Upper lobe of left lung (tissue), 6 donors: Measurements from ENCODE around the gene FAM120B. TPM values are rescaled to one million over a fixed set of nuclear protein-coding genes. Genes with fewer than 3 reads are reported as not detected.

Experiments
- ATAC-seq, 2 donors: fragments of 200-7000 bp; cut with Tn5 transposase; one replicate each; pipeline ENCODE4 v1.9.1; 2022; ENCODE audit warnings: mild to moderate bottlenecking in 2 of 2, moderate library complexity in 2 of 2; ENCODE audit not compliant: low FRiP score in 2 of 2
- DNase-seq, 2 donors: peaks; one replicate each; pipeline ENCODE4 v3.0.0-alpha.2; 2019 to 2020
- H3K27ac ChIP-seq, 4 donors: fragments of 200-600 bp; sonication (generic); one replicate each; pipeline ENCODE4 v1.5.1; 2016 to 2019
- H3K27me3 ChIP-seq, 4 donors: fragments of 200-600 bp; sonication (generic); one replicate each; pipeline ENCODE4 v1.5.1; 2017 to 2019
- H3K36me3 ChIP-seq, 4 donors: fragments of 200-600 bp; sonication (generic); one replicate each; pipeline ENCODE4 v1.5.1; 2016 to 2019
- H3K4me1 ChIP-seq, 4 donors: fragments of 200-600 bp; sonication (generic); one replicate each; pipeline ENCODE4 v1.5.1; 2018 to 2019
- H3K4me3 ChIP-seq, 4 donors: fragments of 200-600 bp; sonication (generic); one replicate each; pipeline ENCODE4 v1.5.1; 2017 to 2019; ENCODE audit warnings: mild to moderate bottlenecking in 2 of 4, moderate library complexity in 1 of 4
- H3K9me3 ChIP-seq, 4 donors: fragments of 200-600 bp; sonication (generic); one replicate each; pipeline ENCODE4 v1.5.1; 2018 to 2019
- EP300 ChIP-seq, 4 donors: sonication (generic); formaldehyde crosslinking; IDR thresholded peaks; one replicate each; pipeline ENCODE4 v1.5.1; 2017; ENCODE audit warnings: antibody characterized with exemption in 4 of 4, control low read depth in 2 of 4
- POLR2A ChIP-seq, 4 donors: fragments of 450-650 bp; IDR thresholded peaks; one replicate each; pipeline ENCODE4 v1.5.1; 2016 to 2017; ENCODE audit warnings: antibody characterized with exemption in 4 of 4, mild to moderate bottlenecking in 2 of 4
- POLR2AphosphoS5 ChIP-seq, 2 donors: sonication (generic); formaldehyde crosslinking; IDR thresholded peaks; one replicate each; pipeline ENCODE4 v1.5.1; 2017; ENCODE audit warnings: antibody characterized with exemption in 2 of 2
- WGBS, 2 donors: methylation state at CpG; one replicate each; pipeline ENCODE4 v1.1.5; 2017 to 2018; 5-methylcytosine and 5-hydroxymethylcytosine counted together
- total RNA-seq, 6 donors: library from RNA; depleted of rRNA in 4 of 6; stranded (reverse); fragments of >200 nt in 4 of 6; gene quantifications; one replicate each; pipeline versions ENCODE4 v1.1.0 to v1.2.1, GENCODE V29; 2016 to 2021
- TF ChIP-seq, protein P1 (sequence below), 6 experiments: fragments of 450-650 bp in 4 of 6; fragments of 200-600 bp in 2 of 6; sonication (generic) in 2 of 6; IDR thresholded peaks; one replicate each; pipeline ENCODE4 v1.5.1; 2016 to 2019; ENCODE audit warnings: antibody characterized with exemption in 6 of 6
- donor health status: DM: no; HTN: no; CAD: no; lungs with moderate emphysema.
- donor health status: DM: no; HTN: yes; CAD: no; lungs with severe emphysema.

Gene FAM120B
- total RNA-seq, 6 donors from 2014 or later, result 20.1 to 51.3 (median 28.3) TPM

DNA sequence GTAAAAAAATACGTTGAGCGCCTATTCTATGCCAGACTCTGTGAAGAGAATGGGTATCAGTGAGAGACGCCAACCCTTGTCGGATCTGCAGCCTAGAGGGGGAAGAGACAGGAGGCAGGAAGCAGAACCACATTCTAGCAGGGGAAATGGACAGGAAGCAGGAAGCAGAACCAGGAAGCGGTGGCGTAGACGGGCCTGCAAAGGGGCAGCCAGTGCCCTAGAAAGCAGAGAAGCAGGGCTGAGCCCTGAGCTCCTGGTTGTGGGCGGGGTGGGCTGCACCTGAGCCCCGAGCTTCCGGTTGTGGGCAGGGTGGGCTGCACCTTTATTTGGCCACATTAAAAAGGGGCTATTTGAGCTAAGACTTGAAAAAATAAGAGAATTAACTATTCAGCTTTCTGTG, 71.9 kb downstream of the FAM120B start:
- Histone ChIP-seq H3K27ac (no peak overlapping the region), H3K4me3 (no peak overlapping the region), H3K4me1 (peaks cover 6 to 10% (median 9%) of the 10 kb centered on the region in 4 donors), H3K9me3 (no peaks in the 10 kb centered on the region), H3K27me3 (no peaks in the 10 kb centered on the region), H3K36me3 (peaks cover 0 to 18% (median 2%) of the 10 kb centered on the region in 4 donors)
- no peak for DNase-seq
- ATAC-seq, result no peak
- WGBS, 2 donors, result 50 to 71% methylated on average over 10 of the region's 10 CpGs
- peak in 1 of 2 donors; percentile 34 for TF ChIP-seq POLR2AphosphoS5 (IDR thresholded peaks at IDR 0.05)
- no peak for TF ChIP-seq POLR2A (IDR thresholded peaks at IDR 0.05)

DNA sequence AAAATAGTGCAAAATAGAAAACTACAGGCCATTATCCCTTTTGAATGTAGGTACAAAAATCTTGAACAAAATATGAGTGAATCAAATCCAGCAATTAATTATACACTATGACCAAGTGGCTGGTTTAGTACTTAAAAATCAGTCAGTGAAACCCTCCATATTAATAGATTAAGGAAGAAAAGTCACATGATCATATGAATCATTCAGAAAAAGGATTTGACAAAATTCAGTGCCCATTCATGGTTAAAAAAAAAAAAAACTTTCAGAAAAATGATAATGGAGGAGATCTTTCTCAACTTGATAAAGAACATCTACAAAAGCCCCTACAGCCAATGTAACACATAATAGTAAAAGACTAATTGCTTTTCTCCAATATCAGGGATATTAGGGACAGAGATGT, 75.0 kb downstream of the FAM120B start:
- H3K9me3 ChIP-seq, result no peaks in the 10 kb centered on the region
- H3K27ac ChIP-seq, result no peak overlapping the region
- no peak for DNase-seq
- H3K4me3 ChIP-seq, result no peak overlapping the region
- ATAC-seq, result no peak
- no peaks in the 10 kb centered on the region for H3K27me3 ChIP-seq
- peaks cover 0 to 13% (median 4%) of the 10 kb centered on the region in 4 donors for H3K36me3 ChIP-seq
- peaks cover 6 to 10% (median 9%) of the 10 kb centered on the region in 4 donors for H3K4me1 ChIP-seq
- TF ChIP-seq EP300 (IDR thresholded peaks at IDR 0.05), result no peak
- no peak for TF ChIP-seq POLR2A (IDR thresholded peaks at IDR 0.05)

DNA sequence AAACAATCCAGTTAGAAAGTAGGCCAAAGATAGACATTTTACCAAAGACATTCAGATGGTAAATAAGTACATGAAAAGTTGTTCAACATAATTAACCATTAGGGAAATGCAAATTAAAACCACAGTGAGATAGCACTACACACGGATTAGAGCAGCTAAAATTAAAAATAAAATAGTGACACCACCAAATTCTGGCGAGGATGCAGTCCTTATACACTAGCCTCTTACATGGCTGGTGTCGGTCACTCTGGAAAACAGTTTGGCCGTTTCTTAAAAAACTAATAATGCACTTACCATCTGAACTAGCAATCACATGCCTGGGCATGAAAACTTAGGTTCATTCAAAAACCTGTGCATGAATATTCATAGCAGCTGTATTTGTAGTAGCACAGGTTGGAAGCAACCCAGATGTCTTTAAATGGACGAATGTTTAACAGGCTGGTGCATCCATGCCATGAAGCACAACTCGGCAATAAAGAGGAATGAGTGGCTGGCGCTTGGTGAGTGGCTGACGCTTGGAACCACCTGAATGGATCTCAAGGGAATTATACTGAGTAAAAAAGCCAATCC, 77.0 kb downstream of the FAM120B start:
- TF ChIP-seq POLR2AphosphoS5 (IDR thresholded peaks at IDR 0.05), result no peak
- TF ChIP-seq, protein P1, sequence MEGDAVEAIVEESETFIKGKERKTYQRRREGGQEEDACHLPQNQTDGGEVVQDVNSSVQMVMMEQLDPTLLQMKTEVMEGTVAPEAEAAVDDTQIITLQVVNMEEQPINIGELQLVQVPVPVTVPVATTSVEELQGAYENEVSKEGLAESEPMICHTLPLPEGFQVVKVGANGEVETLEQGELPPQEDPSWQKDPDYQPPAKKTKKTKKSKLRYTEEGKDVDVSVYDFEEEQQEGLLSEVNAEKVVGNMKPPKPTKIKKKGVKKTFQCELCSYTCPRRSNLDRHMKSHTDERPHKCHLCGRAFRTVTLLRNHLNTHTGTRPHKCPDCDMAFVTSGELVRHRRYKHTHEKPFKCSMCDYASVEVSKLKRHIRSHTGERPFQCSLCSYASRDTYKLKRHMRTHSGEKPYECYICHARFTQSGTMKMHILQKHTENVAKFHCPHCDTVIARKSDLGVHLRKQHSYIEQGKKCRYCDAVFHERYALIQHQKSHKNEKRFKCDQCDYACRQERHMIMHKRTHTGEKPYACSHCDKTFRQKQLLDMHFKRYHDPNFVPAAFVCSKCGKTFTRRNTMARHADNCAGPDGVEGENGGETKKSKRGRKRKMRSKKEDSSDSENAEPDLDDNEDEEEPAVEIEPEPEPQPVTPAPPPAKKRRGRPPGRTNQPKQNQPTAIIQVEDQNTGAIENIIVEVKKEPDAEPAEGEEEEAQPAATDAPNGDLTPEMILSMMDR (IDR thresholded peaks at IDR 0.05), result no peak
- TF ChIP-seq POLR2A (IDR thresholded peaks at IDR 0.05), result no peak
- TF ChIP-seq EP300 (IDR thresholded peaks at IDR 0.05), result no peak
- peaks cover 1 to 5% (median 2%) of the 10 kb centered on the region in 4 donors for H3K4me1 ChIP-seq
- no peak overlapping the region for H3K27ac ChIP-seq
- peaks cover 0 to 19% (median 8%) of the 10 kb centered on the region in 4 donors for H3K36me3 ChIP-seq
- H3K27me3 ChIP-seq, result no peaks in the 10 kb centered on the region
- H3K4me3 ChIP-seq, result no peak overlapping the region
- DNase-seq, result no peak
- no peak for ATAC-seq
- 88 to 91% methylated on average over 8 of the region's 8 CpGs for whole genome bisulfite sequencing, 2 donors
- no peaks in the 10 kb centered on the region for H3K9me3 ChIP-seq

DNA sequence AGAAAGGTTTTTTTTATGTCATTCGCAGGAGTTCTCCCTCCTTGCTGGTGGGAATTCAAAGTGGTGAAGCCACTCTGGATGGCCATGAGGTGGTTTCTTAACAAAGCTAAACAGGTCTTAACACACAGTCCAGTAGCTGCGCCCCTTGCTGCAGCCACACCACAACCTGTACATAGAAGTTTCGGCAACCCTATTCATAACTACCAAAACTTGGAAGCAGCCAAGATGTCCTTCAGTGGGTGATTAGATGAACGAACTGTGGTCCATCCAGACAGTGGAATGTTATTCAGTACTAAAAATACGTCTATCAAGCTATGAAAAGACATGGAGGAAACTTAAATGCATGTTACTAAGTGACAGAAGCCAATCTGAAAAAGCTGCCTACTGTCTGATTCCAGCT, 78.9 kb downstream of the FAM120B start:
- no peak overlapping the region for H3K27ac ChIP-seq
- peaks cover 0 to 7% (median 0%) of the 10 kb centered on the region in 4 donors for H3K4me1 ChIP-seq
- H3K9me3 ChIP-seq, result no peaks in the 10 kb centered on the region
- H3K4me3 ChIP-seq, result no peak overlapping the region
- TF ChIP-seq EP300 (IDR thresholded peaks at IDR 0.05) (no peak), POLR2A (IDR thresholded peaks at IDR 0.05) (no peak), POLR2AphosphoS5 (IDR thresholded peaks at IDR 0.05) (no peak)
- TF ChIP-seq, protein P1 (IDR thresholded peaks at IDR 0.05), result no peak
- ATAC-seq (no peak), DNase-seq (no peak)
- H3K27me3 ChIP-seq, result no peaks in the 10 kb centered on the region
- peaks cover 6 to 32% (median 10%) of the 10 kb centered on the region in 4 donors for H3K36me3 ChIP-seq
- 92 to 96% methylated on average over 5 of the region's 5 CpGs for WGBS, 2 donors

DNA sequence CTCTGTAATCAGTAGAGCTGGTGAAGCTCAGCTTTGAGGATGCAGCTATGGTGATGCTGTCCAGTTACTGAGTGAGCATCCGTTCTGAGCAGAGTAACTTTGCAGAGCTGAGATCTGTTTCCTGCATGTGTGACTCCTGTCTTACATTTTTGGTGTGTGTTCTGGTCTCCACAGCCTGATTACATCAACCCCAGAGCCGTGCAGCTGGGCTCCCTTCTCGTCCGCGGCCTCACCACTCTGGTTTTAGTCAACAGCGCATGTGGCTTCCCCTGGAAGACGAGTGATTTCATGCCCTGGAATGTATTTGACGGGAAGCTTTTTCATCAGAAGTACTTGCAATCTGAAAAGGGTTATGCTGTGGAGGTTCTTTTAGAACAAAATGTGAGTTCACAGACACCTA, 81.6 kb downstream of the FAM120B start:
- H3K27ac ChIP-seq, result no peak overlapping the region
- H3K36me3 ChIP-seq, result peaks cover 11 to 56% (median 17%) of the 10 kb centered on the region in 4 donors
- DNase-seq (no peak), ATAC-seq (no peak)
- no peaks in the 10 kb centered on the region for H3K9me3 ChIP-seq
- peaks cover 0 to 7% (median 0%) of the 10 kb centered on the region in 4 donors for H3K4me1 ChIP-seq
- TF ChIP-seq EP300 (IDR thresholded peaks at IDR 0.05), result no peak
- TF ChIP-seq POLR2AphosphoS5 (IDR thresholded peaks at IDR 0.05), result no peak
- no peak for TF ChIP-seq POLR2A (IDR thresholded peaks at IDR 0.05)
- TF ChIP-seq, protein P1 (IDR thresholded peaks at IDR 0.05), result no peak
- 90 to 95% methylated on average over 8 of the region's 8 CpGs for WGBS, 2 donors
- no peaks in the 10 kb centered on the region for H3K27me3 ChIP-seq
- no peak overlapping the region for H3K4me3 ChIP-seq

DNA sequence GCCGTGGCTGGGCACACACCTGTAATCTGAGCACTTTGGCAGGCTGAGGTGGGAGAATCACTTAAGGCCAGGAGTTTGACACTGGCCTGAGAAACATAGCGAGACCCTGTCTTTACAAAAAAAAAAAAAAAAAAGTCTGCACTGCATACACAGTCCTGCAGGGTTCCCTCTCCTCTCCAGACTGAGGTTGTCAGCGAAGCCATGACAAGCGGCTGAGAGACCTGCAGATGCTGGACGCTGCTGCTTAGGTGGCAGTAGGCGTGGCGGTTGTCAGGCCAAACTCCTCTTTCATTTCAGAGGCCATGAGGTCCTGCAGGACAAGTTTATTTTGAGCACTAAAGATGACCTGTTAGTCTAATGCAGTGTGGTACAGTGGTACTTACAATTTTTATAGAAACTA, 86.5 kb downstream of the FAM120B start:
- Histone ChIP-seq H3K4me1 (peaks cover 0 to 7% (median 0%) of the 10 kb centered on the region in 4 donors), H3K27ac (no peak overlapping the region), H3K9me3 (no peaks in the 10 kb centered on the region), H3K27me3 (no peaks in the 10 kb centered on the region), H3K4me3 (no peak overlapping the region), H3K36me3 (peaks cover 25 to 90% (median 51%) of the 10 kb centered on the region in 4 donors)
- TF ChIP-seq POLR2A (IDR thresholded peaks at IDR 0.05), result no peak
- no peak for TF ChIP-seq EP300 (IDR thresholded peaks at IDR 0.05)
- no peak for TF ChIP-seq POLR2AphosphoS5 (IDR thresholded peaks at IDR 0.05)
- TF ChIP-seq, protein P1 (IDR thresholded peaks at IDR 0.05), result no peak
- ATAC-seq, result no peak
- WGBS, 2 donors, result 93 to 96% methylated on average over 7 of the region's 7 CpGs
- no peak for DNase-seq
